SK-N-SH (cell line): ENCODE measurements around the gene SPATA16.

Experiments
- CTCF ChIP-seq: fragments of 200-600 bp; sonication (generic); IDR thresholded peaks from 2 replicates; pipeline ENCODE4 v1.6.1; 2017; ENCODE audit warnings: antibody characterized with exemption, mild to moderate bottlenecking, moderate library complexity
- EP300 ChIP-seq, 2 experiments: IDR thresholded peaks; 2 replicates each; pipeline versions ENCODE4 v1.4.0 to v1.6.1; 2012; ENCODE audit warnings: borderline replicate concordance in 1 of 2, low read depth in 1 of 2, low read length in 1 of 2
- EZH2phosphoT487 ChIP-seq: fragments of 200-600 bp; sonication (generic); IDR thresholded peaks from 2 replicates; pipeline ENCODE4 v1.6.1; 2017; ENCODE audit warnings: low read depth, mixed run types, mild to moderate bottlenecking, antibody characterized with exemption, moderate library complexity, borderline replicate concordance
- JUND ChIP-seq: IDR thresholded peaks from 2 replicates; pipeline ENCODE4 v1.4.0; 2012
- MAX ChIP-seq: IDR thresholded peaks from 2 replicates; pipeline ENCODE4 v1.4.0; 2012; ENCODE audit warnings: low read depth
- MEF2A ChIP-seq: IDR thresholded peaks from 2 replicates; pipeline ENCODE4 v1.4.0; 2012; ENCODE audit warnings: low read depth, borderline replicate concordance
- RAD21 ChIP-seq: IDR thresholded peaks from 2 replicates; pipeline ENCODE4 v1.6.1; 2012; ENCODE audit warnings: mild to moderate bottlenecking, low read length
- RCOR1 ChIP-seq: fragments of 150-350 bp; IDR thresholded peaks from 2 replicates; pipeline ENCODE4 v1.6.1; 2017; ENCODE audit warnings: antibody characterized with exemption, low read length
- TAF1 ChIP-seq: IDR thresholded peaks from 2 replicates; pipeline ENCODE4 v1.6.1; 2012; ENCODE audit warnings: low read depth, mild to moderate bottlenecking, low read length, moderate library complexity, borderline replicate concordance
- TEAD4 ChIP-seq: IDR thresholded peaks from 2 replicates; pipeline ENCODE4 v1.4.0; 2012; ENCODE audit warnings: mild to moderate bottlenecking, borderline replicate concordance; ENCODE audit not compliant: insufficient read depth
- USF2 ChIP-seq: fragments of 150-350 bp; IDR thresholded peaks from 2 replicates; pipeline ENCODE4 v1.6.1; 2017; ENCODE audit warnings: antibody characterized with exemption, low read length, low read depth, borderline replicate concordance
- TF ChIP-seq, protein P1 (sequence below): IDR thresholded peaks from 2 replicates; pipeline ENCODE4 v1.4.0; 2012; ENCODE audit warnings: low read depth, borderline replicate concordance

DNA sequence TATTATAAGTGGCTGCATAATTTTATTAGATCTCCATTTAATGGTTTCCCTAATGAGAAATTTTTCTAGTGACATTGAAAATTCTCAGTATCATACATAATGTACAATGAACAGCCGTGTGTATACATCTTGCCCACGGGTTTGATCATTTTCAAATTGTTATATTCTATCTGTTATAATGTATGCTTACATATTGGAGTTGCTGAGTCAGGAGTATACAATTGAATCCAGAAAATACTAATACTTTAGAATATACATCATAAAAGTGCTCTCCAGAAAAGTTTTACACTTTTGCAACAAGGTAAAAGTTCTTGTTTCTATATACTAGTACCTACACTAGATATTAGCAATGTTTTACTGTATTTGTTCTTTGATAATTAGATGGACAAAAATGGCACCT is 82.8 kb downstream of the SPATA16 start:
- no peak for TF ChIP-seq TAF1
- no peak for TF ChIP-seq EP300 (IDR thresholded peaks at IDR 0.05; ENCODE audit: borderline replicate concordance in 1 of 2, low read depth in 1 of 2, low read length in 1 of 2)
- TF ChIP-seq CTCF: no peak
- no peak for TF ChIP-seq EZH2phosphoT487
- no peak for TF ChIP-seq USF2
- no peak for TF ChIP-seq MEF2A
- TF ChIP-seq, protein P1, sequence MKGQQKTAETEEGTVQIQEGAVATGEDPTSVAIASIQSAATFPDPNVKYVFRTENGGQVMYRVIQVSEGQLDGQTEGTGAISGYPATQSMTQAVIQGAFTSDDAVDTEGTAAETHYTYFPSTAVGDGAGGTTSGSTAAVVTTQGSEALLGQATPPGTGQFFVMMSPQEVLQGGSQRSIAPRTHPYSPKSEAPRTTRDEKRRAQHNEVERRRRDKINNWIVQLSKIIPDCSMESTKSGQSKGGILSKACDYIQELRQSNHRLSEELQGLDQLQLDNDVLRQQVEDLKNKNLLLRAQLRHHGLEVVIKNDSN: no peak
- TF ChIP-seq RAD21: no peak
- TF ChIP-seq MAX: no peak
- TF ChIP-seq JUND: no peak
- no peak for TF ChIP-seq TEAD4
- no peak for TF ChIP-seq RCOR1
